A673 (cell line): ENCODE measurements around the gene PI16.

Experiments
- CTCF ChIP-seq: fragments of 300-800, 200-600 bp; sonication (generic); conservative IDR thresholded peaks from 2 replicates; pipeline ENCODE4 v1.5.1; 2017; ENCODE audit warnings: low read depth, mild to moderate bottlenecking, antibody characterized with exemption, low read length, moderate library complexity, mixed read lengths
- EZH2 ChIP-seq: fragments of 200-600 bp; sonication (generic); IDR thresholded peaks from 2 replicates; pipeline ENCODE4 v1.6.1; 2017; ENCODE audit warnings: borderline replicate concordance, low read depth, mild to moderate bottlenecking, mixed read lengths, antibody characterized with exemption, low read length; ENCODE audit not compliant: poor library complexity, severe bottlenecking

- no peak for TF ChIP-seq CTCF
- TF ChIP-seq EZH2: no peak
These were observed 30.3 kb downstream of the PI16 start for GRCh38 chr6:36984581-36985416.
